ENCODE data around the gene FSTL4. TPM values are rescaled to one million over a fixed set of nuclear protein-coding genes. Genes with fewer than 3 reads are reported as not detected.

FSTL4 gene
- total RNA-seq, 1 donor from 2014 or later, result 0.20 TPM

DNA sequence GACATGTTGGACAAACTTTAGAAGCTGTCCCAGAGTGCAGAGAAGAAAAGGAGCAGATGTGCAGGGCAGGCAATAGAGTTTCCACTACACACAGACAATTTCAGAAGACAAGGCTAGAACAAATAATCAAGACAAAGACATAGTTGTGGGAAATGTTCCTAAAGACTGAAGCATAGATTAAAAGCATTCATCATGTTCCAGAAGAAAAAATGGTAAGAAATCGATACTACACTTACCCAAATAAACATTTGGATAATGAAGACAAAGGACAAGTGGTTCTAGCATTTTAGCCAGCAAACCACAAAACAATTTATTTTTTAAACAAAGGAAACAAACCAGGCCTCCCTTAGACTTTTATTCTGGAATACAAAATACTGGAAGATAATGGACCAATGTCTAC is 97.9 kb downstream of the FSTL4 start:
- no peak for DNase-seq (ENCODE audit: low read depth in 2 of 2)

- DNase-seq (ENCODE audit: low read depth in 2 of 2), result no peak
These were observed 99.4 kb downstream of the FSTL4 start for GRCh38 chr5:133512896-133513295.

DNA sequence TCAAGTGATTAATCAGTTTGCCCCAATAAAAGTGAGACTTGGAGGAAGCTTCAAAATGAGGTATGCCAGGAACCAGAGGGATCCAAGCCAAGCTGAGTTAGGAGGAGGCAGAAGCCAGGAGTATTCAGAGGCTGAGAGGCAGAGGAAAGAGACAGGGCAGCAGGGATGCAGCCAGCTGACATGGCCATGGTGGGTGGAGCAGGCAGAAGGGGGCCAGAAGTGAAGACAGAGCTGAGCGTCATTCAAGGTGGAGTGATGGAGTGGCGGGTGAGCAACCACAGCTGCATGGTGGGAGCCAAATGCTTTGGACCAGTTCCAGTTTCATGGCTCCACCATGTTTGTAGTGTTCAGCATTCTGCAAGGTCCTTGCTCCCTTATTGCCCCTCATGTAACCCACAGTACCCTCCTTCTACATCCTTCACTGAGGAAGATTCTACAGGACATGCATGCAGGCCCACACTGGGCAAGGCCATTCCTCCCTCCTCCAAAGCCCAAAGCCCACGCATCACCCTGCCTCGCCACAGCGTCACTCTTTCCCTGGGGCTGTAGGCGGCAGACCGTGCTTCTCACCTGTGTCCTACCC is 100.6 kb downstream of the FSTL4 start:
- no peak for DNase-seq (ENCODE audit: low read depth in 2 of 2)

DNA sequence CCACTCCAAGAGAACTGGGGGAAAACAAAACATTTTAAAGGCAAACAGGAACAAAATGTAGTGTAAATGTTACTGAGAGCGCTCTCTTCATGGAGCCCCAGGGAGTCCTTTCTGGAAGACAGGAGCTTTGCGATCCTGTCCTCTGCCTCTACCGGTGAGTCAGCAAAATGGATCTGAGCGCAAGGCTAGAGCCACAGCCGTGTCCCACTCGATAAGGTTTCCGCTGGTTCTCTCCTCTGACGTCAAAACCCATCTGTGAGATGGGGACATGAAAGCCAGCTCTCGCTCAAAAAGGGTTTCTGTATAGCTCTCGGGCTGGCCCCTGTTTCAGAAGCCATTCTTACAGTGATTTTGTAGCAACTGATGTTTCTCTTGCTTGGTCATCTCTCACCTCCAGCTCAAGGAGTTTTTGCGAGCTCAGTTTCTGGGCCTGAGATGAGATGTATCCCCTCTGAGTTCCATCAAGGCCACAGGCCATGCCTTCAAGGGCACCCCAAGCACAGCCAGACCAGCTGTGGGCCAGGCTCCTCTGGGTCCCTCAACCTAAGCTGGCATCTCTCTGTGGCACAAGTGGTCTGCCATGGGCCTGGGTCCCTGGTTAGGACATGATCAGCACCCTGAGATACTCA is 101.6 kb downstream of the FSTL4 start:
- DNase-seq (ENCODE audit: low read depth in 2 of 2), result no peak

DNA sequence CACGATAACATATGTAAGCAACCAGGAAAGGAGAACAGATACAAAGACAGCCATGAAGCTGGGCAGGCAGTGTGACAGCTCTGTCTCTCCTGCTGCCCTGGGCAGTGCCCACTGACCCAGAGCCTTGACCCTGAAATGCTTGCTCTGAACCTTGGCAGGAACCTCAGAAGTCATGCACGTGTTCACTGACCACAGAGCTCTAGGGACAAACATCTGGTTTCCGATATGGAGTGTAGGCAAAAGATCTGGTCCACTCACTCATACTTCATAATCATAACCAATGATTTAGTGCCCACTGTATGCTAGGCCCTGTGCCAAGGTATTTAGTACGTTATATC is 102.6 kb downstream of the FSTL4 start:
- DNase-seq (ENCODE audit: low read depth in 2 of 2), result no peak

DNA sequence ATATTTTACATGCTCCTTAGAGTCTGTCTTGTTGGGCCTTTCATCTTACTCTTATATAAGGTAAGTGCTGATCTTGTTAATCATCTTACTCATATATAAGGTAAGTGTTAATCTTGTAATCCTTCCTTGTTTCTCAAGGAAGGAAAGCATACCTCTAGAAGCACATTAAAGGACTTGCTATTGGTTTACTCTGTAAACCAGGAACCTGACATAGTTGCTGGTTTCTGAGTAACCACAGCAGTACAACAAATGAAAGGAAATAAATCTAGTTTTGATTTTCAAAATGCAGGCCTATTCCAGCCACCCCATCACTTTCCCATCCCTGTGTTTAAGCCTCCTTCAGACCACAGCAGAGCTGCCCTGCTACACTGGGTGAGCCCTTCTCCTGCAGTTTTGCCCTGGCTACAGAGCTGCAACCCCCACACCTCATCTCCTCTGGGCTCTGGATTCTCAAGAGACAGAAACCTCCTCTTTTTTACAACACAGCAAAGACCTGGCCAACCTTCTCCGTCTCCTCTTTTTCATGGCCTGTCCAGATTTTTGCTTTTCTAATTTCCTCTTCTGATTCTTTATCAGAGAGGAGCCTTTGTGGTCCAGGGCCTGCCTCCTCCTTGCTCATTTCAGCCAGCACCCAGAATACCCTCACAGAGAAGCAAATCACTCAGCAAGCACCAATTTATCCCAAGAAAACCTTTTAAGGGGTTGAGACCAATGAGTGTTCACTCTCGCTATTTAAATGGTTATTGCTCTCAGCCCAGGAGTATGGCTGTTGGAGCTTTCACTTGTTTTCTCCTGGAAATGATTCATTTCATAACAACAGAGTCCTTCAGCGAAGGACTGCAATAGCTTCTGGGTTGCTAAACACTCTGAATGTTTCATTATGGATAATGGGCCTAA is 103.2 kb downstream of the FSTL4 start:
- DNase-seq (ENCODE audit: low read depth in 2 of 2), result no peak

- DNase-seq (ENCODE audit: low read depth in 2 of 2), result no peak
These were observed 104.0 kb downstream of the FSTL4 start for GRCh38 chr5:133508331-133508730.

GRCh38 chr5:133506181-133506580 is 106.2 kb downstream of the FSTL4 start:
- DNase-seq (ENCODE audit: low read depth in 2 of 2), result peak in 1 of 2 donors; percentile 4

DNA sequence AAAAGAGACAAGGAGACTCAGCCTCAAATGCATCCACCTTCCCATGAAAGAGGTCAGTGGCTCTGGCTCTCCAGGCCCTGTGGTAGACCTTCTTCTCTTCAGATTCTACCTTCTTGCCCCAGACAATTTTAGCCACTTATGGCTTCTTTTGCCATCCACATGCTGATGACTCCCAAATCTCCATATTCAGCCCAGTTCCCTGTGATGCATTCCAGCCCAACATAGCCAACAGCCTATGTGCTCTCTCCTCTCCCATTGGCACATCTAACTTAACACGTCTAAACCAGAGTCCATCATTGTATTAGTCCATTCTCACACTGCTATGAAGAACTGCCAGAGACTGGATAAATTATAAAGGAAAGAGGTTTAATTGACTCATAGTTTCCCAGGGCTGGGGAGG is 108.8 kb downstream of the FSTL4 start:
- DNase-seq (ENCODE audit: low read depth in 2 of 2), result no peak

GRCh38 chr5:133499895-133500294 is 112.4 kb downstream of the FSTL4 start:
- no peak for DNase-seq (ENCODE audit: low read depth in 2 of 2)

GRCh38 chr5:133497608-133498348 is 114.6 kb downstream of the FSTL4 start:
- DNase-seq (ENCODE audit: low read depth in 2 of 2), result no peak

- DNase-seq (ENCODE audit: low read depth in 2 of 2), result no peak
These were observed 115.7 kb downstream of the FSTL4 start for GRCh38 chr5:133496631-133497030.

- no peak for DNase-seq (ENCODE audit: low read depth in 2 of 2)
These were observed 117.5 kb downstream of the FSTL4 start for GRCh38 chr5:133494923-133495246.

DNA sequence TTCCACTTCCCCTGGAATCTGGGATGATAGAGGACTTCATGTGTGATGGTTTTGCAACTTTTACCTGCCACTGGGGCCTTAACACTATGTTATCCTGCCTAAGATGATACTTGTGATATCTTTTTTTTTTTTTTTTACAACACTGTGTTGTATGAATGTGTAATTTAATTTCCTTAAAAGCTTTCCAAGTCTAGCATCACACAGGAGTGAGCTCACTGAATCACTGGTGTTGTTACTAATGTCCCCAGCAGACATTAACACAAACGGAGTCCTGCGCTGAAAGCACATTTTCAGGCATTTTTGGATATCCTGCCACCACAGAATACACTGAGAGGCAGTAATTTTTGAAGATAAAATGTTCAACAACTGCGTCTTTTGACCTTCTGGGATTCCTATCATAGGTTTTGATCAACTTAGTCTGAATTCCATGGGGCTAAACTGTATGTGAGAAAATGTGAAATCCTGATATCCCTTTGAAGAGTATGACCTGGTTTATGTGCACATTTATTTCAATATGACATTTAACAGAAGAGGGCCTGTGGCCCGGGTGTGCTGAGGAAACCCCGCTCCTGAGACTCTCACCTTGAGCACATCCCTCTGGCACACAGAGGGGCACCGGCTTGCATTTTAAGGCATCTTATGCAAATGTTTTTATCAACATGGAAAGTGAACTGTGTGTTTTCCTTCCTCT is 118.0 kb downstream of the FSTL4 start:
- no peak for DNase-seq (ENCODE audit: low read depth in 2 of 2)

DNA sequence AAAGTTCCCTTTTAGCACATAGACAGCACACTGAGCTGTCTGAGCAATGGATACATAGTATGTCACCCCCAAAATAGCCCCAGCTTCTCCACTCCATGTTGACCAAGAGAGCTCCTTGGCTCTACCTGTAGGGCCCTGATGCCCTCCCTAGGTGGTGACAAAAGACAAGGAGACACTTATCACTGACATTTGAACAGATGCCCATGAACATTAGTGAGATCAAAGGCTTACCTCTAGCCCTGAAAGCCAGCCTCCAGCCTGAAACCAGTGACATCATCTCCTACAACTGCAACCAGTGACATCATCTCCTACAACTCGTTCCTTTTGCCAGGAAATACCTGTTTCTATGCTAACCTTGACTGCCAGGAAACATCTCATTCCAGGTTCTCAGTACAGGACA is 122.7 kb downstream of the FSTL4 start:
- DNase-seq (ENCODE audit: low read depth in 2 of 2), result no peak

DNA sequence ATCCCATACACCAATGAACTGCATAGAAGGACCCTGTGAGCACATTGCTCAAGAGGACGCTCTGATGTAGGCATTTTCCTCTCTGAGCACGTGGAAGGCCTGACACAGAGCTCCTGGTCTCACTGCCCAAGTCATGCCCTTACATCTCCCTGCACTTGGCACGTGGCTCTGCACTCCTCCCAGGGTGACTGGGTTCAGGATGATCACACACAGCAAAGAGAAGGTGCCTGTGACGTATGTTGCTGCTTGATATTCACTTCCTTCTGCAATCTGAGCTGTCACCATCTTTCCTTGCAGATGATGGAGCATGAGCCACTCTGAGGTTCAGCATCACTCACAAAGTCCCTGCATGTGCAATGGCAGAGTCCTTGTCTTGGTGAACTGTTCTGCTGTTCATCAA is 125.2 kb downstream of the FSTL4 start:
- DNase-seq (ENCODE audit: low read depth in 2 of 2), result no peak

- no peak for DNase-seq (ENCODE audit: low read depth in 2 of 2)
These were observed 126.9 kb downstream of the FSTL4 start for GRCh38 chr5:133485468-133485867.

GRCh38 chr5:133483406-133484090 is 128.8 kb downstream of the FSTL4 start:
- peak in 1 of 2 donors; percentile 12 for DNase-seq (ENCODE audit: low read depth in 2 of 2)

DNA sequence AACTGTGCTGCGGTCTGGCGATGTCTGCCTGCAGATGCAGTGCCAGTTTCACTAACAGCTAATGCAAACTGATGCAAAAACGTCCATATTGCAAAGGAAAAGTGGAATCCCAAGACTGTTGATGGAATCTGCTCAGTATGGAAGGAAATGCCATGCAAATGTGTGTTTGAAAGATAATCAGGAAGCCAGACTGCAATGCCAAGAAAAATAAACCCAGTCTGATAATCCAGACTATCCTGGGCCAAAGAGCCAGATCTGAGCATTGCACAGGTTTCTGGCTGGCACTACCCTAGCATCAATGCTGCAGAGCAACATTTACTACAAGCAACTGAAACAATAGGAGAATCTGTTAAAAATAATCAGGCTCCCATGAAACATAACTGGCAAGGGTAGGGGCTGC is 130.3 kb downstream of the FSTL4 start:
- peak; percentile 11 to 74 for DNase-seq (ENCODE audit: low read depth in 2 of 2)

DNA sequence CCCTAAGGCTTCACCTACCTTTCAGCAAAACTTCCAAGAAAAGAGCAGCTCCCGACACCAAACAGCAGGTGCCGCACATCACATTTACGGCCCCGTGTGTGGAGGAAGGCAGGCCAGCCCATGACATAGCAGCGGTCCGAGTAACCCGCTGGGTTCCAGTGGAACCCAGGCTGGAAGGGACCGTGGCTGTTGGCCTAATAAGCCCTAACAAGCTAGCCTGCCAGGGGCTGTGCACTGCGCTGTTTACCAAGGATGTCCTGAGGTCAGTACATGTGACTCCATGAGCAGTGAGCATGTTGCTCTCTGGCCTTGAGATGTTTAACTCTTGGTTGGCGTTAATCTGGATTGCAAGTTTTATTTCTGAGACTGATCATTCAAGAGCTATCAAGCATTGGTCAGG is 131.5 kb downstream of the FSTL4 start:
- no peak for DNase-seq (ENCODE audit: low read depth in 2 of 2)

DNA sequence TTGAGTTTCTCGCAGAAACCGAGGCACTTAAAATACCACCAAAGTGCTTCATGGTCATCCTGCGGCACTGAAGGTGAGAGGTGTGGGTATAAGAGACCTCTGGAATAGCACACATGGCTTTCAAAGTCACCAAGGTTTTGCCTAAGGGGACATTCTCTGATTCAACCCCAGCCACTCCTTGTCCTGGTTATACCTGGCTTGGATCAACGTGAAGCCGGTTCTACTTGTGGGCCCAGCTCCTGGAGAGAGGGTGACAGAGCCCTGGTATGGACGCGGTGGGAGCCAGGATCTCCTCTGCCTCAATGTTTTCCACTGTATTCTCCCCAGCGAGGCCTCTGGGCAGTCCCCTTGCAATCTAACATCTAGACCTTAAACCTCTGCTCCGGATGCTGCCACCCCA is 132.0 kb downstream of the FSTL4 start:
- DNase-seq (ENCODE audit: low read depth in 2 of 2), result no peak
